GM12878 (cell line): Measurements from ENCODE around the gene KRTAP5-3. TPM values are rescaled to one million over a fixed set of nuclear protein-coding genes. Genes with fewer than 3 reads are reported as not detected.
"Not testable (repeated sequence)": the region's sequence is repeated elsewhere in the genome, so short reads cannot be mapped to it uniquely, and the experiment has no call there.

ENCODE experiments used
- ATAC-seq: fragments of 200-7000 bp; cut with Tn5 transposase; 3 replicates; pipeline ENCODE4 v1.9.1; 2020; ENCODE audit warnings: mild to moderate bottlenecking, moderate library complexity
- BruUV-seq: library from RNA; stranded (reverse); fragments of 400-500 nt; replicated peaks from 2 replicates; lab custom pipeline; 2021; lab: Mats Ljungman, UMichigan
- CTCF ChIA-PET: fragments of 300-600 bp; sonication (Branson Sonifier 250); formaldehyde crosslinking; extraction: SDS; loops from one replicate; lab custom pipeline; 2021; ENCODE audit warnings: inconsistent platforms; lab: Yijun Ruan, JAX
- POLR2A ChIA-PET: fragments of 350-600 bp; formaldehyde crosslinking; extraction: SDS; loops from one replicate; lab custom pipeline; 2021; ENCODE audit warnings: inconsistent platforms; lab: Charles Lee
- RAD21 ChIA-PET: fragments of 300-600 bp; sonication (Branson Sonifier 250); formaldehyde crosslinking; loops from one replicate; lab custom pipeline; 2023; ENCODE audit warnings: antibody characterized with exemption; ENCODE audit not compliant: unreplicated experiment; lab: Charles Lee
- SMC1A ChIA-PET: fragments of 300-600 bp; sonication (Branson Sonifier 250); formaldehyde crosslinking; loops from one replicate; lab custom pipeline; 2023; ENCODE audit not compliant: unreplicated experiment, uncharacterized antibody; lab: Charles Lee
- DNase-seq: peaks from one replicate; pipeline ENCODE4 v3.0.0-alpha.2; 2011; ENCODE audit warnings: low read depth, low spot score
- FAIRE-seq: peaks from 3 replicates; lab custom pipeline; 2011; peaks lifted over from hg19 to GRCh38; lab: Jason Lieb, UNC
- H2AFZ ChIP-seq: 2 replicates; pipeline ENCODE4 v1.6.0; 2011; ENCODE audit warnings: low read depth, low read length, control low read depth; ENCODE audit not compliant: control insufficient read depth
- H3K27ac ChIP-seq: 2 replicates; pipeline ENCODE4 v1.5.1; 2011; ENCODE audit warnings: control low read depth; ENCODE audit not compliant: control insufficient read depth, insufficient read depth
- H3K27me3 ChIP-seq, 2 experiments: replicated peaks in 1 of 2; 2 replicates each; pipeline versions ENCODE4 v1.6.0 to v1.6.1; 2011; ENCODE audit warnings: low read length in 1 of 2; ENCODE audit not compliant: control insufficient read depth in 2 of 2, insufficient read depth in 2 of 2
- H3K36me3 ChIP-seq, 2 experiments: 2 replicates each; pipeline ENCODE4 v1.5.1; 2011; ENCODE audit warnings: low read length in 1 of 2; ENCODE audit not compliant: control insufficient read depth in 2 of 2, insufficient read depth in 2 of 2
- H3K4me1 ChIP-seq: 2 replicates; pipeline ENCODE4 v1.6.1; 2011; ENCODE audit warnings: mild to moderate bottlenecking, low read length, moderate library complexity, mixed read lengths; ENCODE audit not compliant: control insufficient read depth, insufficient read depth
- H3K4me2 ChIP-seq: 2 replicates; pipeline ENCODE4 v1.6.0; 2011; ENCODE audit warnings: control low read depth; ENCODE audit not compliant: control insufficient read depth, insufficient read depth
- H3K4me3 ChIP-seq: fragments of 200-600 bp; sonication (generic); 2 replicates; pipeline ENCODE4 v1.5.1; 2016
- H3K79me2 ChIP-seq: 2 replicates; pipeline ENCODE4 v1.6.0; 2011; ENCODE audit warnings: low read length; ENCODE audit not compliant: control insufficient read depth, insufficient read depth
- H3K9ac ChIP-seq: 2 replicates; pipeline ENCODE4 v1.8.0; 2011; ENCODE audit warnings: low read length, control low read depth, mixed read lengths; ENCODE audit not compliant: control insufficient read depth, insufficient read depth
- H3K9me3 ChIP-seq: replicated peaks from 3 replicates; pipeline ENCODE4 v1.5.1; 2011; ENCODE audit warnings: mild to moderate bottlenecking, low read length; ENCODE audit not compliant: control insufficient read depth, insufficient read depth
- H4K20me1 ChIP-seq: 2 replicates; pipeline ENCODE4 v1.6.0; 2011; ENCODE audit not compliant: control insufficient read depth, insufficient read depth
- HDAC6 ChIP-seq: fragments of 200-600 bp; sonication (generic); IDR thresholded peaks from one replicate; pipeline ENCODE4 v1.8.0; 2017; ENCODE audit warnings: antibody characterized with exemption; ENCODE audit not compliant: unreplicated experiment
- KDM1A ChIP-seq: fragments of 200-600 bp; sonication (generic); IDR thresholded peaks from 2 replicates; pipeline ENCODE4 v1.6.1; 2016; ENCODE audit warnings: borderline replicate concordance
- POLR2A ChIP-seq: IDR thresholded peaks from 2 replicates; pipeline ENCODE4 v1.6.1; 2011; ENCODE audit warnings: low read depth, mild to moderate bottlenecking, low read length
- RBBP5 ChIP-seq: fragments of 200-600 bp; sonication (generic); conservative IDR thresholded peaks from 2 replicates; pipeline ENCODE4 v1.6.1; 2016
- WGBS: methylation state at CpG from one replicate; pipeline ENCODE4 v1.1.6; 2016; ENCODE audit warnings: low lambda C conversion rate; ENCODE audit not compliant: insufficient replicate concordance, insufficient coverage; ENCODE audit errors: missing lambda C conversion rate; 5-methylcytosine and 5-hydroxymethylcytosine counted together
- in situ Hi-C: fragments of 300-500 bp; cut with MboI; formaldehyde crosslinking; loops from 9 replicates; pipeline ENCODE4 v1.14.3; 2018; ENCODE audit warnings: mixed read lengths
- intact Hi-C: fragments of 100-400 bp; cut with micrococcal nuclease; formaldehyde crosslinking; loops from one replicate; pipeline ENCODE4 v1.14.2; 2022; ENCODE audit not compliant: unreplicated experiment
- polyA plus RNA-seq, 11 experiments: library from polyadenylated mRNA; depleted of rRNA in 4 of 11; unstranded in 6 of 11; stranded (reverse) in 5 of 11; fragments of >200 nt; fragmentation: Nextera tagmentation in 4 of 11; fragmentation: Illumina TruSeq in 1 of 11; extraction: Ambion mirVana in 4 of 11; extraction: Trizol in 1 of 11; gene quantifications; 1 replicate in 1 of 11; 2 replicates in 10 of 11; pipeline versions ENCODE4 v1.2.1 to v1.2.3, GENCODE V29; 2011 to 2016; ENCODE audit warnings: inconsistent platforms in 2 of 11, missing spikeins in 2 of 11, low read depth in 1 of 11
- total RNA-seq, 4 experiments: library from RNA; depleted of rRNA in 3 of 4; stranded (reverse); fragments of >200 nt in 3 of 4; fragmentation: Illumina TruSeq in 1 of 4; extraction: Trizol in 1 of 4; gene quantifications; 2 replicates each; pipeline versions ENCODE4 v1.2.1 to v1.2.3, GENCODE V29; 2013 to 2021
- TF ChIP-seq, protein P1 (sequence below): fragments of 450-650 bp; formaldehyde crosslinking; IDR thresholded peaks from 2 replicates; pipeline ENCODE4 v1.4.0; 2020; ENCODE audit warnings: mild to moderate bottlenecking, moderate library complexity
- TF ChIP-seq, protein P2 (sequence below): IDR thresholded peaks from 2 replicates; pipeline ENCODE4 v1.6.1; 2012; ENCODE audit warnings: low read depth, low read length, improper control_type of control experiment

Gene KRTAP5-3
- total and polyA plus RNA-seq, 10 of the 15 experiments (the other 5 are each of a cell fraction or from before 2014, with no cell fraction given), result not detected

DNA sequence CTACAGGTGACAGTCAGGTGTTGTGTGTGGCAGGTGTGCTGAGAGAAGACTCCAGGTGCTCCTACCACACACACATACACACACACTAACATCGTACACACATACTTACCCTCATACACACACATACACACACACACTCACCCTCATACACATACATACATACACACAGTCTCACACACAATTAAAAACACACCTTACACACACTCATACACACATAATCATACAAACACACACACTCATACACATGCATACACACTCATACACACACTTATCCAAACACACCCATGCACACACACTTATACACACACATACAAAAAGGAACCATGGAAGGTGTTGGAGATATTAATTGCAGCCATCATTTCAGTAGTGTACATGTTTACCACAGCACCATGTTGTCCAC, 4.6 kb downstream of the KRTAP5-3 start (continued):
- TF ChIP-seq, protein P1, sequence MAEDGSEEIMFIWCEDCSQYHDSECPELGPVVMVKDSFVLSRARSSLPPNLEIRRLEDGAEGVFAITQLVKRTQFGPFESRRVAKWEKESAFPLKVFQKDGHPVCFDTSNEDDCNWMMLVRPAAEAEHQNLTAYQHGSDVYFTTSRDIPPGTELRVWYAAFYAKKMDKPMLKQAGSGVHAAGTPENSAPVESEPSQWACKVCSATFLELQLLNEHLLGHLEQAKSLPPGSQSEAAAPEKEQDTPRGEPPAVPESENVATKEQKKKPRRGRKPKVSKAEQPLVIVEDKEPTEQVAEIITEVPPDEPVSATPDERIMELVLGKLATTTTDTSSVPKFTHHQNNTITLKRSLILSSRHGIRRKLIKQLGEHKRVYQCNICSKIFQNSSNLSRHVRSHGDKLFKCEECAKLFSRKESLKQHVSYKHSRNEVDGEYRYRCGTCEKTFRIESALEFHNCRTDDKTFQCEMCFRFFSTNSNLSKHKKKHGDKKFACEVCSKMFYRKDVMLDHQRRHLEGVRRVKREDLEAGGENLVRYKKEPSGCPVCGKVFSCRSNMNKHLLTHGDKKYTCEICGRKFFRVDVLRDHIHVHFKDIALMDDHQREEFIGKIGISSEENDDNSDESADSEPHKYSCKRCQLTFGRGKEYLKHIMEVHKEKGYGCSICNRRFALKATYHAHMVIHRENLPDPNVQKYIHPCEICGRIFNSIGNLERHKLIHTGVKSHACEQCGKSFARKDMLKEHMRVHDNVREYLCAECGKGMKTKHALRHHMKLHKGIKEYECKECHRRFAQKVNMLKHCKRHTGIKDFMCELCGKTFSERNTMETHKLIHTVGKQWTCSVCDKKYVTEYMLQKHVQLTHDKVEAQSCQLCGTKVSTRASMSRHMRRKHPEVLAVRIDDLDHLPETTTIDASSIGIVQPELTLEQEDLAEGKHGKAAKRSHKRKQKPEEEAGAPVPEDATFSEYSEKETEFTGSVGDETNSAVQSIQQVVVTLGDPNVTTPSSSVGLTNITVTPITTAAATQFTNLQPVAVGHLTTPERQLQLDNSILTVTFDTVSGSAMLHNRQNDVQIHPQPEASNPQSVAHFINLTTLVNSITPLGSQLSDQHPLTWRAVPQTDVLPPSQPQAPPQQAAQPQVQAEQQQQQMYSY (CRISPR knock-in tag), result no peak
- TF ChIP-seq RBBP5 (no peak), KDM1A (no peak), HDAC6 (no peak), POLR2A (no peak)
- TF ChIP-seq, protein P2, sequence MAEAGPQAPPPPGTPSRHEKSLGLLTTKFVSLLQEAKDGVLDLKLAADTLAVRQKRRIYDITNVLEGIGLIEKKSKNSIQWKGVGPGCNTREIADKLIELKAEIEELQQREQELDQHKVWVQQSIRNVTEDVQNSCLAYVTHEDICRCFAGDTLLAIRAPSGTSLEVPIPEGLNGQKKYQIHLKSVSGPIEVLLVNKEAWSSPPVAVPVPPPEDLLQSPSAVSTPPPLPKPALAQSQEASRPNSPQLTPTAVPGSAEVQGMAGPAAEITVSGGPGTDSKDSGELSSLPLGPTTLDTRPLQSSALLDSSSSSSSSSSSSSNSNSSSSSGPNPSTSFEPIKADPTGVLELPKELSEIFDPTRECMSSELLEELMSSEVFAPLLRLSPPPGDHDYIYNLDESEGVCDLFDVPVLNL, result no peak

DNA sequence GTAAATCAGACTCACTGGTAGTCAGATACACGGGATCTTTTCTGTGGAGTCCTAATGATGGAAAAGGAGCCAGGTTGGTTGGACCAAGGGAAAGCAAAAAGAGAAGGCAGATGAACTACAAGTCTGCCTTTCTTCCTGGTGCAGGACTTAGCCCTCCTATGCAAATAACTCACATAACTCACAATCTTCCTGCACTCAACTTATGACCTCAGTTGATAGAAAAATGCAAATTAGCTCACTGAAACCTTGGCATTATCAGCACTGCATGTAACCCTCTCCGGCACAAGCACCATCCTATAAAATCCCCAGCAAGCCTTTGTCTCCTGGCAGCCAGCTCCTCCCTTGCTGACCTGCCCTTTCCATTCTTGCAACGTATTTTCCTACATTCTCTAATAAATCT, 6.6 kb downstream of the KRTAP5-3 start:
- H3K4me2 ChIP-seq, in situ Hi-C loops, H3K4me1 ChIP-seq, H4K20me1 ChIP-seq, H3K79me2 ChIP-seq, H3K9me3 ChIP-seq, POLR2A ChIA-PET, H2AFZ ChIP-seq, H3K36me3 ChIP-seq, SMC1A ChIA-PET, intact Hi-C loops, BruUV-seq, H3K27ac ChIP-seq, ATAC-seq, H3K27me3 ChIP-seq, H3K4me3 ChIP-seq, FAIRE-seq, RAD21 ChIA-PET, DNase-seq, H3K9ac ChIP-seq, CTCF ChIA-PET: not testable (repeated sequence)
- WGBS, result 4% methylated on average over 3 of the region's 3 CpGs
